ENCODE results near the gene CCBE1. TPM values are rescaled to one million over a fixed set of nuclear protein-coding genes. Genes with fewer than 3 reads are reported as not detected.

Gene CCBE1
- total RNA-seq, 2 donors from 2014 or later, result 1.00 to 2.9 TPM

DNA sequence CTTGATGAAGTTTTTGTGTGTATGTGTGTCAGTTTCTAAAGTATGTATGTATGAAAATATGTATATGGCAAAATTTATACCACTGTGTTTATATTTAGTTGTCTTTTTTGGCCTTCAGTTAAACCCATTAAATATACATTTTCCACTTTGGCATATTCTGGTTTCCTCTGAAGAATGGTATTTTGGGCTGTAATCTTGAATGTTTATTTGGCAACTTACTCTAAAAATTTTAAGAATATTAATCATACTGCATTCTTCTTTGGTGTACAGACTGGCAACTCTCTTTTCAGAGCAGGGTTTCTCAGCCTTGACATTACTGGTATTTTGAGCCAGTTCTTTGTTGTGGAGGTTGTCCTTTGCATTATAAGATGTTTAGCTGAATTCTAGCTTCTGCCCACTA is 27.9 kb upstream of the CCBE1 start:
- no peak overlapping the region for H3K27ac Mint-ChIP-seq
- H3K36me3 Mint-ChIP-seq (ENCODE audit: low read depth), result no peaks in the 10 kb centered on the region

DNA sequence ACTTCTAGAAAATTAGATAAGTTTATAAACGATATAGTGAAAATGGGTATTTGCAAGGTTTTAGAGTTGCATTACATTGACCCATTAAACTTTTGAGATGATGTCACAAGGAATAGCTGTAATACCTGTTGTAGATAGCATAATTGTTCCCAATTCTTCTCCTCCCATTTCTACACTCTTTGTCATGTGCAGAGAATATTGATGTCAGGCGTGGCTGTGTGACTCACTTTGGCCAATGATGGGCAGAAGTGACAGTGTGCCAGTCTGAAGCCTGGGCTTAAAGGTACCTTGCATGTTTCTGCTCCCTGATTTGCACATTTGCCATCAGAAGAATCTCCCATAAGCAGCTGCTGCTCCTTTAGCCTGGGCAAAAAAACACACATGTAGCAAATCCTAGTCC is 26.9 kb upstream of the CCBE1 start:
- H3K4me3 ChIP-seq (ENCODE audit: low read length), result no peak overlapping the region
- WGBS, 2 experiments (ENCODE audit: insufficient coverage in 1 of 2, insufficient read length in 1 of 2), result 80 to 93% methylated on average over 1 to 2 of the region's 2 CpGs
- H3K9me3 ChIP-seq (ENCODE audit: control insufficient read depth, low read length), result no peaks in the 10 kb centered on the region
- Mint-ChIP-seq H3K27me3 (ENCODE audit: insufficient read depth) (peaks cover 7% of the 10 kb centered on the region), H3K27ac (no peak overlapping the region), H3K9me3 (peaks cover 7% of the 10 kb centered on the region), H3K36me3 (ENCODE audit: low read depth) (no peaks in the 10 kb centered on the region), H3K4me3 (no peak overlapping the region), H3K4me1 (no peaks in the 10 kb centered on the region)
- no peaks in the 10 kb centered on the region for H3K4me1 ChIP-seq (ENCODE audit: control insufficient read depth, insufficient read depth, low read length)
- DNase-seq, result no peak
- no peak overlapping the region for H3K9ac ChIP-seq (ENCODE audit: extremely low read depth, low read length, poor library complexity, severe bottlenecking)
- no peak overlapping the region for H3K27ac ChIP-seq (ENCODE audit: low read depth, low read length)
- peaks cover 5% of the 10 kb centered on the region for H3K27me3 ChIP-seq (ENCODE audit: control insufficient read depth, insufficient read depth, low read length, poor library complexity, severe bottlenecking)
- TF ChIP-seq, protein P1, sequence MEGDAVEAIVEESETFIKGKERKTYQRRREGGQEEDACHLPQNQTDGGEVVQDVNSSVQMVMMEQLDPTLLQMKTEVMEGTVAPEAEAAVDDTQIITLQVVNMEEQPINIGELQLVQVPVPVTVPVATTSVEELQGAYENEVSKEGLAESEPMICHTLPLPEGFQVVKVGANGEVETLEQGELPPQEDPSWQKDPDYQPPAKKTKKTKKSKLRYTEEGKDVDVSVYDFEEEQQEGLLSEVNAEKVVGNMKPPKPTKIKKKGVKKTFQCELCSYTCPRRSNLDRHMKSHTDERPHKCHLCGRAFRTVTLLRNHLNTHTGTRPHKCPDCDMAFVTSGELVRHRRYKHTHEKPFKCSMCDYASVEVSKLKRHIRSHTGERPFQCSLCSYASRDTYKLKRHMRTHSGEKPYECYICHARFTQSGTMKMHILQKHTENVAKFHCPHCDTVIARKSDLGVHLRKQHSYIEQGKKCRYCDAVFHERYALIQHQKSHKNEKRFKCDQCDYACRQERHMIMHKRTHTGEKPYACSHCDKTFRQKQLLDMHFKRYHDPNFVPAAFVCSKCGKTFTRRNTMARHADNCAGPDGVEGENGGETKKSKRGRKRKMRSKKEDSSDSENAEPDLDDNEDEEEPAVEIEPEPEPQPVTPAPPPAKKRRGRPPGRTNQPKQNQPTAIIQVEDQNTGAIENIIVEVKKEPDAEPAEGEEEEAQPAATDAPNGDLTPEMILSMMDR (conservative IDR thresholded peaks at IDR 0.05), result no peak
- no peaks in the 10 kb centered on the region for H3K36me3 ChIP-seq (ENCODE audit: control insufficient read depth, insufficient read depth, low read length)

More for the DNA sequence above, 27.9 kb upstream of the CCBE1 start:
- no peak for DNase-seq
- H3K4me3 ChIP-seq (ENCODE audit: low read length), result no peak overlapping the region
- H3K9me3 ChIP-seq (ENCODE audit: control insufficient read depth, low read length), result no peaks in the 10 kb centered on the region
- peaks cover 6% of the 10 kb centered on the region for H3K27me3 Mint-ChIP-seq (ENCODE audit: insufficient read depth)
- no peaks in the 10 kb centered on the region for H3K36me3 ChIP-seq (ENCODE audit: control insufficient read depth, insufficient read depth, low read length)
- no peak overlapping the region for H3K4me3 Mint-ChIP-seq
- TF ChIP-seq, protein P1 (conservative IDR thresholded peaks at IDR 0.05), result no peak
- H3K27ac ChIP-seq (ENCODE audit: low read depth, low read length), result no peak overlapping the region
- H3K9ac ChIP-seq (ENCODE audit: extremely low read depth, low read length, poor library complexity, severe bottlenecking), result no peak overlapping the region
- H3K4me1 ChIP-seq (ENCODE audit: control insufficient read depth, insufficient read depth, low read length), result no peaks in the 10 kb centered on the region
- peaks cover 7% of the 10 kb centered on the region for H3K9me3 Mint-ChIP-seq
- H3K4me1 Mint-ChIP-seq, result peaks cover 6% of the 10 kb centered on the region
- no peaks in the 10 kb centered on the region for H3K27me3 ChIP-seq (ENCODE audit: control insufficient read depth, insufficient read depth, low read length, poor library complexity, severe bottlenecking)

DNA sequence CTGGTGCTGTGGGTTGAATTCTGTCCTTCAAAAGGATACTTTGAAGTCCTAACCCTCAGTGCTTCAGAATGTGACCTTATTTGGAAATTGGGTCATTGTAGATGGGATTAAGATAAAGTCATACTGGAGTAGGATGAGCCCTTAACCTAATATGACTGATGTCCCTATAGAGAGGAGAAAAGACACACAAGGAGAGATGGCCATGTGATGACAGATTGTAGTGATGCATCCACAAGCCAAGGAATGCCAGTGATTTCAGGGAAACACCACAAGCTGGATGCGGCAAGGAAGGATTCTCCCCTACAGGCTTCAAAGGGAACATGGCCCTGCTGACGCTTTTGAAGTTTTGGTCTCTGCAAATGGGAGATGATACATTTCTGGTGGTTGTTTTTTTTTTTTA is 24.7 kb upstream of the CCBE1 start:
- Mint-ChIP-seq H3K27me3 (ENCODE audit: insufficient read depth) (peaks cover 7% of the 10 kb centered on the region), H3K9me3 (peaks cover 7% of the 10 kb centered on the region), H3K4me1 (peaks cover 9% of the 10 kb centered on the region), H3K36me3 (ENCODE audit: low read depth) (no peaks in the 10 kb centered on the region), H3K27ac (no peak overlapping the region), H3K4me3 (no peak overlapping the region)
- Histone ChIP-seq H3K9me3 (ENCODE audit: control insufficient read depth, low read length) (no peaks in the 10 kb centered on the region), H3K9ac (ENCODE audit: extremely low read depth, low read length, poor library complexity, severe bottlenecking) (no peak overlapping the region), H3K27me3 (ENCODE audit: control insufficient read depth, insufficient read depth, low read length, poor library complexity, severe bottlenecking) (peaks cover 8% of the 10 kb centered on the region), H3K4me1 (ENCODE audit: control insufficient read depth, insufficient read depth, low read length) (peaks cover 6% of the 10 kb centered on the region), H3K27ac (ENCODE audit: low read depth, low read length) (no peak overlapping the region), H3K36me3 (ENCODE audit: control insufficient read depth, insufficient read depth, low read length) (no peaks in the 10 kb centered on the region), H3K4me3 (ENCODE audit: low read length) (no peak overlapping the region)
- 95% methylated on average over 2 of the region's 2 CpGs; no CpG with 5 or more reads in 1 of the 2 experiments for WGBS, 2 experiments (ENCODE audit: insufficient coverage in 1 of 2, insufficient read length in 1 of 2)
- no peak for DNase-seq
- TF ChIP-seq, protein P1 (conservative IDR thresholded peaks at IDR 0.05), result no peak

Data from endodermal cell (in vitro differentiated cells).